HEK293T (cell line): ENCODE measurements around the gene MYO16.

ENCODE experiments used
- BHLHE40 ChIP-seq: fragments of 450-650 bp; IDR thresholded peaks from 2 replicates; pipeline ENCODE4 v1.6.1; 2016; ENCODE audit warnings: mild to moderate bottlenecking, moderate library complexity, borderline replicate concordance
- FOXK2 ChIP-seq: fragments of 450-650 bp; IDR thresholded peaks from 2 replicates; pipeline ENCODE4 v1.6.1; 2016; ENCODE audit warnings: mild to moderate bottlenecking
- SUZ12 ChIP-seq: fragments of 450-650 bp; IDR thresholded peaks from 2 replicates; pipeline ENCODE4 v1.6.1; 2016; ENCODE audit warnings: mild to moderate bottlenecking
- TARDBP ChIP-seq: fragments of 450-650 bp; IDR thresholded peaks from 2 replicates; pipeline ENCODE4 v1.6.1; 2016
- TF ChIP-seq, protein P1 (sequence below): fragments of 450-650 bp; IDR thresholded peaks from 2 replicates; pipeline ENCODE4 v1.6.1; 2016

DNA sequence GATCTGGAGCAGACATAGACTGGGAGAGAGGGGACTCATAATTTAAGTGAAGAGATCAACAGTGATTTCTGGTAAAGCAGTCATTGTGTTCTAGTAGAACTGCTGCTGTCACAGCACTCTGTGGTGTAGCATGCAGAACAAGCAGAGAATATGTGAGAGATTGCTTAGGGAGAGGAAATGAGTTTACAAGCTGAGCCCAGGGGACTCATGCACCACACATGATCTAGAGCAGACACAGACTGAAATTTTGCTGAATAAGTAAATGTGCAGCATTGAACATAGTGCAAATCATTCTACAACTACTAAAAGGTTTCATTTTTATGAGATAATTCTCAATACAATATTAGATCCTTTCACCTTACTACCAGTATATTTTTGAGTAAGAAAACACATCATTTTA lies 125.7 kb downstream of the MYO16 start:
- TF ChIP-seq SUZ12 (no peak), BHLHE40 (no peak), TARDBP (no peak), FOXK2 (no peak)
- TF ChIP-seq, protein P1, sequence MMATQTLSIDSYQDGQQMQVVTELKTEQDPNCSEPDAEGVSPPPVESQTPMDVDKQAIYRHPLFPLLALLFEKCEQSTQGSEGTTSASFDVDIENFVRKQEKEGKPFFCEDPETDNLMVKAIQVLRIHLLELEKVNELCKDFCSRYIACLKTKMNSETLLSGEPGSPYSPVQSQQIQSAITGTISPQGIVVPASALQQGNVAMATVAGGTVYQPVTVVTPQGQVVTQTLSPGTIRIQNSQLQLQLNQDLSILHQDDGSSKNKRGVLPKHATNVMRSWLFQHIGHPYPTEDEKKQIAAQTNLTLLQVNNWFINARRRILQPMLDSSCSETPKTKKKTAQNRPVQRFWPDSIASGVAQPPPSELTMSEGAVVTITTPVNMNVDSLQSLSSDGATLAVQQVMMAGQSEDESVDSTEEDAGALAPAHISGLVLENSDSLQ = no peak
